Measurements from ENCODE around the gene BAG1.

The BAG1 gene

DNA sequence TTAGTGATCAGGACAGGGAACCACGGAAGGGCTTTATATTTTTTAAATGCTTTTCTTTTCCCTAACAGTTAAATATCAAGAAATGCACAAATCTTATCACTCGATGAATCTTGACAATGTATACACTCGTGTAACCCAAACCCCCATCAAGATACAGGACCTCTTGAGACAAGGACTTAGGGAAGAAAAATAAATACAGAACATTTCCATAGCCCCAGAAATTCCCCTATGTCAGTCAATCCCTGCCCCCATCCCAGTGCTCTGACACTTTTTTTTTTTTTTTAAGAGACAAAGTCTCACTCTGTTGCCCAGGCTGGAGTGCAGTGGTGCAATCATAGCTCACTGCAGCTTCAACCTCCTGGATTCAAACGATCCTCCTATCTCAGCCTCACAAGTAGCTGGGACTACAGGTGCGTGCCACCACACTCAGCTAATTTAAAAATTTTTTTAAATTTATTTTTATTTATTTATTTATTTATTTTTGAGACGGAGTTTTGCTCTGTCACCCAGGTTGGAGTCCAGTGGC, 21.8 kb downstream of the BAG1 start:
- no peak for DNase-seq (ENCODE audit: low spot score)

DNA sequence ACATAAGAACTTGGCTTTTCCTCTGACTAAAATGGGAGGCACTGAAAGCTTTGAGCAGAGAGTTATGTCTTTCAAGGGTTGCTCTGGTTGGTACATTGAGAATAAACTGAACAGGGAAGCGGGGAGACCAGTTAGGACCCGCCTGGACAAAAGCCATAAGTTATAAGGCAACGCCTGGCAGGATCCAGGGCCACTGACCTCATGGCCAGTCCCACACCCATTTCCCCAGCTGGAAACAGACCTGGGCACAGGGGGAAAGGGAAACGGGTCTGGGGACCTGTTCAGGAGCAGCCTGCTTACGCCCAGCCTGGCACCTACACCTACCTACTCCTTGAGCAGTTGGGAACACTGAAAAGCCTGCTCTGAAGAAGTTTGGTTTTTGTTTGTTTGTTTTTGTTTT, 23.2 kb downstream of the BAG1 start:
- no peak for DNase-seq (ENCODE audit: low spot score)

GRCh38 chr9:33239921-33240320, 24.6 kb downstream of the BAG1 start, which contains the start of gene SPINK4:
TSS of gene SPINK4 (plus strand) at chr9:33240167. CDS start at chr9:33240209, 42 bp downstream.
- peak; percentile 52 for DNase-seq (ENCODE audit: low spot score)

GRCh38 chr9:33236571-33236970, 27.9 kb downstream of the BAG1 start:
- no peak for DNase-seq (ENCODE audit: low spot score)

GRCh38 chr9:33234511-33235467, 29.7 kb downstream of the BAG1 start:
- DNase-seq (ENCODE audit: low spot score) = peak; percentile 10

GRCh38 chr9:33233626-33234342, 30.7 kb downstream of the BAG1 start:
- peak; percentile 99 for DNase-seq (ENCODE audit: low spot score)

- DNase-seq (ENCODE audit: low spot score) = no peak
These were observed 31.7 kb downstream of the BAG1 start for GRCh38 chr9:33232815-33233214.

GRCh38 chr9:33231623-33231942, 32.9 kb downstream of the BAG1 start:
- no peak for DNase-seq (ENCODE audit: low spot score)

DNA sequence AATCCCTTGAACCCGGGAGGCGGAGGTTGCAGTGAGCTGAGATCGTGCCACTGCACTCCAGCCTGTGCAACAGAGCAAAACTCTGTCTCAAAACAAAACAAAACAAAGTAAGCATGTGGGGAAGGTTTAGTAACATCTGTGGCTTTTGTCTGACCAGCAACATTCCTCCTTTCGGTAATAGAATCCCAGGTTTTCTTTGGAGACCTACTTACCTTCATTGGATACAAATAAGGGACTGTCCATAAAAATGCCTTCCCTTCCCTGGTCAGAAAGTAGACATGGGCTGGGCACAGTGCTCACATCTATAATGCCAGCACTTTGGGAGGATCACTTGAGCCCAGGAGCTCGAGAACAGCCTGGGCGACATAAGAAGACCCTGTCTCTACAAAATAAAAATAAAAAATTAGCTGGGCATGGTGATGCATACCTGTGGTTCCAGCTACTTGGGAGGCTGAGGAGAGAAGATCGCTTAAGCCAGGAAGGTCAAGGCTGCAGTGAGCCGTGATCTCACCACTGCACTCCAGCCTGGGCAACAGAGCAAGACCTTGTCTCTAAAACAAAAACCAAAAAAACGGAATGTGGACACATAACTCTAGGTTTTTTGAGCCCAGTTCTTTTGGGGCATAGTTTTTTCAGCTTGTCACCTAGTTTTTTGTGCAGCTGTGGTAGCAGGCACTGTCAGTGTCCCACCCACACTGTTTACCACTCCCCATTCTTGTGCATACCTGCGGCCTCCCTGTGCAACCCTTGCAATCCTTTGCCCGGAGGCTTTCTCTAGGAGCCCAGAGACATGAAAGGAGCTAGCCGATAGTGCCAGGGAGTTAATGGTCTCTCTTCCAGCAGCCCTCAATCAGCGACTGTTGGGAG, 33.5 kb downstream of the BAG1 start:
- DNase-seq (ENCODE audit: low spot score) = peak; percentile 78

DNA sequence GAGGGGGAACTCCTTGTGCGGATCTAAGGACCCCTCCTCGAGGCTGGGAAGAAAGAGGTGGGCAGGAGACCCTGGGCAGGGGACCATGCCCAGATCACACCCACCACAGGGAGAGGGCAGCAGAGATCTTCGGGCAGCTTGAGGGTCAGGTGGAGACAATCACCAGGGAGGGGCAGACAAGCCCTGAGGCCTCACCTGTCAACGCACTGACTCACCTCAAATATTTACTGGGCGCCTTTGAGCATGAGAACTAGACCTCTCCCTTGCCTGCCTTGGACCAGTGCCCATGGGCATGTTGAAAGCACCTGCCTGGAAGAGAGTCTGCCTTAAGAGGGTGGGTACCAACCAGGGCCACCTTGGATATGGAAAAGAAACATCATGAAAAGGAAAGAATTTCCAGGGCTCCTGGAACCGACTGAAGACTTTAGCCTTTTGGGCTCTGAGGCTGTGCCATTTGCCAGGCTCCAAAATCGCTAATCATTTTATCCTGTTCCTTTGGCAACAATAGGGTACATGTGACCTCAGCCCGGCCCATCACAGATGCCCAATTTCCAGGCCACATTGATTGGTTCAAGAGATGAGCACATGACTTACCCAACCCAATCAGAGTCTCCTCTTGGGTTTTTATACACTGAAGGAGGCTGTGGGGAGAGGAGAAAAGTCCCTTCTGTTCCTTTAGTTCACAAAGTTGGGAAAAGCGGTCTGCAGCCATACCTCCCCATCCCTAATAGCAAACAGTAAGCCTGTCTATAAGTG, 35.0 kb downstream of the BAG1 start:
- DNase-seq (ENCODE audit: low spot score) = peak; percentile 98

DNA sequence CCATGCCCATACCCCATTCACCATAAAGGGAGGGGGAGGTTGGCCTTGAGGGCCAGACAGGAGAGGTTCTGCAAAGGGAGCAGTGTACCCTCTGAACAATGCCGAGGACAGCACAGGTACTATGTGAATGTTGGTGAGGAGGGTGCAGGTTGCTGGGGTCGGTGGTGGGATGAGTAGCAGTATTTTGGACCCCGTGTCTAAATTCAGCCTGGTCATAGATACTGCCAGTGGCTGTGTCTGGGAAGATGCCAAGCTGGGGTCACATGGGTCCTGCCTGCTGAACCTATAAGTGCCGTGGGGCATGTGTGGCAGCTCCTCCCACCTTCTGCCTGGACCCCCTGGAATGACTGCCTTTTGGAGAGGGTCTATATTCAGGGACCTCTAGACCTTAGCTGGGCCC, 35.9 kb downstream of the BAG1 start:
- DNase-seq (ENCODE audit: low spot score) = no peak

DNA sequence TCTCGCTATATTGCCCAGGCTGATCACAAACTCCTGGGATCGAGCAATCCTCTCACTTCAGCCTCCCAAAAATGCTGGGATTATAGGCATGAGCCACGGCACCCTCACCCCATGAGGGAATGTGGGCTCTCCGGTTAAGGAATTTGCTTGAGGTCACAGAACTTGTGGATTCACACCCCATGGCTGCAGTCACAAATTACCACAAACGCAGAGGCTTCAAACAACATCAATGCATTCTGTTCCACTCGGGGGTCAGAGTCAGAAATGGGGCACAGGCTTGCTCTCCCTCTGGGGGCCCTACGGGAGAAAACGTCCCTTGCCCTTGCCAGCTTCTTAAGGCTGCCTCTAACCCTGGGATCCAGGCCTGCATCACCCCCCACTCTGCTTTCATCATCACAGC, 36.8 kb downstream of the BAG1 start:
- no peak for DNase-seq (ENCODE audit: low spot score)

DNA sequence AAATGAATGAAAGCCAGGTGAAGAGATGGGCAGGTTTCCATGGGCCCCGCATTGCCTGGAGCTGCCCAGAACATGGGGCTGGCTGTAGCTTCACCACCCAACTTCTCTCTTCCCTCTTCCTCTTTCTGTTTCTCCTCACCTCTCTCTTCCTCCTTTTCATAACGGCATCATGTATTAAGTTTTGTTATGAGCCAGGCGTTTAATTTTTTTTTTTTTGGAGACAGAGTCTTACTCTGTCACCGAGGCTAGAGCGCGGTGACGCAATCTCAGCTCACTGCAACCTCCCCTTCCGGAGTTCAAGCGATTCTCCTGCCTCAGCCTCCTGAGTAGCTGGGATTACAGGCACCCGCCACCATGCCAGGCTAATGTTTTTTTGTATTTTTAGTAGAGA, 37.5 kb downstream of the BAG1 start:
- no peak for DNase-seq (ENCODE audit: low spot score)

DNA sequence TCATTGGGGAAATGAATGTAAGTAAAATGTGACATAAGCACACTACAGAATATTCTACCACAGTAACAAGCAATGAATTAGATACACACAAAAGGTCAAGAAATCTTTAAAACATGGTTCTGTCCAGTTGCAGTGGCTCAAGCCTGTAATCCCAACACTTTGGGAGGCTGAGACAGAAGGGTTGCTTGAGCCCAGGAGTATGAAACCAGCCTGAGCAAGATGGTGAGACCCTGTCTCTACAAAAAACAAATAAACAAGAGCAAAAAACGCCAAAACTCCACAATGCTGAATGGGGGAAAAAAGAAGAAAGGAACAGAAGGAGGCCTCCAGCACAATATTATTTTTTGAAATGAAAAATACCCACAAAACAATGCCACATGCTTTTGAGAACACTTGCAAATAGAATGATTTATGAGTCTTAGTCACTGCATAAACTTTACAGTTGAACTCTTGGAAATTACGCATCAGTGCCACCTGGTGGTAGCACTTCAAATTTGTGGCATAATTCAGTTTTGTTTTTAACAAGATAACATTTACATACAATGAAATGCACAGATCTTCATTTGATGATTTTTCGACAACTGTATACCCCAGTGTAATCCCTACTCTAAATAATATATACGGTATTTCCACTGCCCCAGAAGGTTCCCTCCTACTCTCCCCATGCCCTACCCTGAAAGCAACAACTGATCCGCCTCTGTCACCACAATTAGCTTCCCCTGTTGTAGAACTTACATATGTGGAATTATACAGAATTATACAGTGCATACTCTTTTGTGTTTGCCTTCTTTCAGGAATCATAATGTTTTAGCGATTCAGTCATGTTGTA, 39.0 kb downstream of the BAG1 start:
- DNase-seq (ENCODE audit: low spot score) = peak; percentile 80

DNA sequence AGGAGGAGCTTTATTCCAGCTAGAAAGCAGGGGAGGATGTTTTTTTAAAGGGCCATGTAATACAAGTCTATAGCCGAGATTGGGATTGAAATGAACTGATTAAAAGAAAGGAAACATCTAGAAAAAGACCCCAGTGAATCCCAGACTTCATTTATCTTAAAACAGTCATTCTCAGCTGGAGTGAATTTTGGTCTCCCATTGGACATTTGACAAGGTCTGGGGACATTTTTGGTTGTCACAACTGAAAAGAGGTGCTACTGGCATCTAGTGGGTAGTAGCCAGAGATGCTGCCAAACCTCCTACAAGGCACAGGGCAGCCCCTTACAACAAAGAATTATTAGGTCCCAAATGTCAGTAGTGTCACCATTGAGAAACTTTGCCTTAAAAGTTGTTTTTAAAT, 40.8 kb downstream of the BAG1 start:
- DNase-seq (ENCODE audit: low spot score) = no peak

DNA sequence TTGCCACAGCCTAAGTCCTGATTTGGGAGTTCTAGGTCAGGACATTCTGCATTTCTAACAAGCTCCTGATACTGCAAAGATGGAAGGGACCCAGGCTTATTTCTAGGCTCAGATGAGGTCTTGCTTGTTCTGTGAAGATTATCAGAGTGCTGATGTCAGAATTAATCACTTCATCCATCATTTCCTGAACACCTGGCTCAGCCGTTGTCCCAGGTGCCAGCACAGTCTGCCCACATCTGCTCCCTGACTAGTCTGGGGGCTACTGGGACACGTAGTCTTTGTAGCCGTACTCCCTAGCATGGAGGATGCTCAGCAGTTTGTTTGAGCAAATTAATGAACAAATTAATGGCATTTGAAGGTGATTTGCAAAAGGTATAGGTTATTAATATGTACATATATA, 42.5 kb downstream of the BAG1 start:
- no peak for DNase-seq (ENCODE audit: low spot score)

DNA sequence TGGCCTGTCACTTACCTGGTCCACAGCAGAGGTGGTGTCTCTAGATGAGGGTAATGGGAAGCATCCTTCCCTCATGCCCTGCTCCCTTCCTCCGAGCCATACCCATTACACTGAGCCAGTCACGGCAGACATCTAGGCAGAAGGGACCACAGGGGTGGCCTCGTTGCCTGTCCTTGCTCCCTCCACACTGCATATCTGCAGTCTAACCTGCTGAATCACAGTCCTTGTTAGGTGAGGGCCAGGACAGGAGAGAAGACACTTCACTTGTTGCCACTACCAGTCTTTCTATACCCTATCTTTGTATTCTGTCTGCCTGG, 43.0 kb downstream of the BAG1 start:
- no peak for DNase-seq (ENCODE audit: low spot score)

DNA sequence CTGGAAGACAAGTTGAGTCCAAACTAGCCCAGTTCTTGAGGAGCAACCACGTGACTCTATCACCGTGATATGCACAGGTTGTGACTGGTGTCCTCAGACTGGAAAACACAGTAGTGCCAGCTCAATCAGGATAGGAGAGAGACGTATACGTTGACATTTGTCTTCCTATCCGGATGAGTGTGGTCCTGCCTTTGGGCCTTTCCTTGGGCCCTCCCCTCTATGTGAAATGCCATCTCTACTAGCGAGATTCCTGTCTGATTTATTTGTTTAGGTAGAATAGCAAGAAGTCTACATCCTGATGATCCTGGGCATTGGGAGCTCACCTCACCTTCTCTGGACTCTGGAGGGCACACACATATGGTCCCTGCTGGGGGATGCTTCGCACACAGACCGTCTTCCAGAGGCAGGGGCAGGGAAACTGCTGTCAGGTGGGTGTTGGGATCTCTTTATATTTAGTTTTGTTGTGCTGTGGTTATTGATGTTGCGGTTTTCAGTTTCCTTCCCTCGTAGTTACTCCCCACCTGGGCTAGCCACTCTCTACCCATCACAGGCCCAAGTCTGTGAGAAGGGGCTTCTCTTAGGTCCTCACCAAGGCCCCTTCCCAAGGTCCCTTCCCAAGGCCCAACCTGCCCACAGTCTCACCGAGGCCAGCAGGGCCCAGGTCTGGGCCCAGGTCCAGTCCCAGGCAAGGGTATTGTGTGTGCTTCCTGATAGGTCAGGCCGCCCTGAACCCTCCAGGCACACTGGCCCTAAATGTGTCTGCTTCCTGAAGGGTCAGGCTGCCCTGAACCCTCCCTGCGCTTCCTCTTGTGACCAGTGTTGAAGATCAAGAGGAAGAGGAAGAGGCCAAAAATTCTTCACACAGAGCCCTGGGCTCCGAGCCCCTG, 43.6 kb downstream of the BAG1 start:
- no peak for DNase-seq (ENCODE audit: low spot score)

DNA sequence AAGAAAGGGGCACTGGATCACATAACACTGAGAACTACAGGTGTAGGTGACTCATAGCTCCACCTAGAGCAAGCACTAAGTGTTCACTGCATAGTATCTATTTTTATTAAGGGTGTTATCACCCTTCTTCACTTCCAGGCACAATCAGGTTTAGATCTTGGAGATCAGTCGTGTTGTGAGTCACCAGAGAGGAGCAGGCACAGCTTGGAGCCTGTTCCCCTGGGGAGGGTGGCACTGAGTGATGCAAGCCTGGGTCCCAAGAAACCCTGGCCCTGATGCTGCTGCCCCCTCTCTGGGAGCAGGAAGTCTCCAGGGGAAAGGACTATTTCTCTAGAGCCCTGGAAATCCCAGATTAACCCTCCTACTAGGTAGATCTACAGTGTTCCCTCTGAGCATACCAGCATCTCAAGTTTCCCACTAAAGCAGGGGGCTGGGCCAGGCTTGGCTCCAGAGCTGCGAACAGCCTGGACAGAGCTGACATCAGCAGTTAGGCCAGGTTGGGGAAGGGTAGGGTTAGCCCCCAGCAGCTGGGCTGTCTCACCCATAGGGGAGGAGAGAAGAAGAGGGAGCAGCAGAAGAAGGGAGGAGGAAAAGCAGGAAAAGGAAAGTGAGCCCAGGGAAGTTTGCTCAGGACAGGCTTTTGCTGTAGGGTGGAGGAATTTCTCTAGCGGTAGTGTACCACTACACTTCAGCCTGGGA, 52.7 kb downstream of the BAG1 start:
- DNase-seq (ENCODE audit: low spot score) = peak; percentile 78

All from LoVo (cell line).